Osteoblast (primary cell): ENCODE measurements around the gene PSD4. TPM values are rescaled to one million over a fixed set of nuclear protein-coding genes. Genes with fewer than 3 reads are reported as not detected.

ENCODE experiments used
- DNase-seq: peaks from one replicate; pipeline ENCODE4 v3.0.0; 2011; ENCODE audit warnings: low spot score, mixed read lengths; ENCODE audit not compliant: insufficient read length; ENCODE audit errors: missing footprints
- H2AFZ ChIP-seq: 2 replicates; pipeline ENCODE4 v1.6.0; 2011; ENCODE audit warnings: mild to moderate bottlenecking, low read length
- H3K27ac ChIP-seq: 2 replicates; pipeline ENCODE4 v1.5.1; 2011; ENCODE audit warnings: mild to moderate bottlenecking, low read depth, low read length, moderate library complexity
- H3K27me3 ChIP-seq: 2 replicates; pipeline ENCODE4 v1.6.0; 2012; ENCODE audit warnings: mild to moderate bottlenecking, control low read depth, inconsistent platforms, low read length, moderate library complexity; ENCODE audit not compliant: insufficient read depth
- H3K36me3 ChIP-seq: 2 replicates; pipeline ENCODE4 v1.5.1; 2011; ENCODE audit warnings: mild to moderate bottlenecking, low read length, control low read depth, moderate library complexity; ENCODE audit not compliant: insufficient read depth
- H3K4me1 ChIP-seq: 2 replicates; pipeline ENCODE4 v1.5.1; 2011; ENCODE audit warnings: mild to moderate bottlenecking, low read length, control low read depth, moderate library complexity; ENCODE audit not compliant: insufficient read depth
- H3K4me2 ChIP-seq: 2 replicates; pipeline ENCODE4 v1.6.0; 2011; ENCODE audit warnings: mild to moderate bottlenecking, low read length; ENCODE audit not compliant: insufficient read depth
- H3K4me3 ChIP-seq: fragments of 200-600 bp; sonication (generic); 3 replicates; pipeline ENCODE4 v1.5.1; 2012; ENCODE audit warnings: mild to moderate bottlenecking, low read length, inconsistent platforms; ENCODE audit not compliant: insufficient read depth
- H3K79me2 ChIP-seq: 2 replicates; pipeline ENCODE4 v1.6.0; 2012; ENCODE audit warnings: mild to moderate bottlenecking, low read length, control low read depth, inconsistent platforms; ENCODE audit not compliant: insufficient read depth
- H3K9me3 ChIP-seq: 2 replicates; pipeline ENCODE4 v1.5.1; 2011; ENCODE audit warnings: low read depth, low read length, control low read depth
- H4K20me1 ChIP-seq: 2 replicates; pipeline ENCODE4 v1.6.0; 2012; ENCODE audit warnings: mild to moderate bottlenecking, low read length, control low read depth; ENCODE audit not compliant: insufficient read depth
- CTCF ChIP-seq: IDR thresholded peaks from 2 replicates; pipeline ENCODE4 v1.5.1; 2011; ENCODE audit warnings: mild to moderate bottlenecking, low read depth, low read length, moderate library complexity; ENCODE audit errors: extremely low read depth
- total RNA-seq: library from RNA; depleted of rRNA; stranded (reverse); fragments of >200 nt; gene quantifications from 2 replicates; pipeline ENCODE4 v1.2.3, GENCODE V29; 2012

Gene PSD4
- total RNA-seq, 1 donor = 1.8 TPM

- no peaks in the 10 kb centered on the region for H3K9me3 ChIP-seq
- H2AFZ ChIP-seq = no peak overlapping the region
- H3K4me2 ChIP-seq = no peak overlapping the region
- no peaks in the 10 kb centered on the region for H3K27me3 ChIP-seq
- H3K4me3 ChIP-seq = no peak overlapping the region
- TF ChIP-seq CTCF = no peak
- no peak overlapping the region for H3K27ac ChIP-seq
- DNase-seq = no peak
- no peaks in the 10 kb centered on the region for H3K36me3 ChIP-seq
- no peaks in the 10 kb centered on the region for H3K79me2 ChIP-seq
- H3K4me1 ChIP-seq = no peaks in the 10 kb centered on the region
- no peaks in the 10 kb centered on the region for H4K20me1 ChIP-seq
Observed at GRCh38 chr2:113148606-113149552, 24.9 kb upstream of the PSD4 start.

GRCh38 chr2:113149553-113150257 lies 24.1 kb upstream of the PSD4 start:
- Histone ChIP-seq H3K27me3 (peaks cover 2% of the 10 kb centered on the region), H3K9me3 (no peaks in the 10 kb centered on the region), H3K27ac (no peak overlapping the region), H3K79me2 (no peaks in the 10 kb centered on the region), H4K20me1 (no peaks in the 10 kb centered on the region), H3K36me3 (no peaks in the 10 kb centered on the region), H3K4me3 (no peak overlapping the region), H3K4me2 (no peak overlapping the region), H2AFZ (no peak overlapping the region), H3K4me1 (no peaks in the 10 kb centered on the region)
- no peak for DNase-seq
- no peak for TF ChIP-seq CTCF

- H3K27me3 ChIP-seq = peaks cover 7% of the 10 kb centered on the region
- TF ChIP-seq CTCF = no peak
- H3K4me3 ChIP-seq = no peak overlapping the region
- DNase-seq = no peak
- H2AFZ ChIP-seq = no peak overlapping the region
- H3K36me3 ChIP-seq = no peaks in the 10 kb centered on the region
- H3K4me2 ChIP-seq = no peak overlapping the region
- no peaks in the 10 kb centered on the region for H4K20me1 ChIP-seq
- no peaks in the 10 kb centered on the region for H3K79me2 ChIP-seq
- H3K27ac ChIP-seq = no peak overlapping the region
- H3K9me3 ChIP-seq = no peaks in the 10 kb centered on the region
- H3K4me1 ChIP-seq = no peaks in the 10 kb centered on the region
Observed at GRCh38 chr2:113150258-113150601, 23.5 kb upstream of the PSD4 start.

GRCh38 chr2:113155331-113155730 lies 18.4 kb upstream of the PSD4 start:
- Histone ChIP-seq H3K4me3 (no peak overlapping the region), H4K20me1 (no peaks in the 10 kb centered on the region), H3K4me2 (no peak overlapping the region), H3K4me1 (peaks cover 9% of the 10 kb centered on the region), H3K9me3 (no peaks in the 10 kb centered on the region), H2AFZ (no peak overlapping the region), H3K79me2 (no peaks in the 10 kb centered on the region), H3K36me3 (no peaks in the 10 kb centered on the region), H3K27me3 (peaks cover 8% of the 10 kb centered on the region), H3K27ac (no peak overlapping the region)
- DNase-seq = no peak
- no peak for TF ChIP-seq CTCF
